ENCODE data around the gene LIMS2.

LIMS2 gene

DNA sequence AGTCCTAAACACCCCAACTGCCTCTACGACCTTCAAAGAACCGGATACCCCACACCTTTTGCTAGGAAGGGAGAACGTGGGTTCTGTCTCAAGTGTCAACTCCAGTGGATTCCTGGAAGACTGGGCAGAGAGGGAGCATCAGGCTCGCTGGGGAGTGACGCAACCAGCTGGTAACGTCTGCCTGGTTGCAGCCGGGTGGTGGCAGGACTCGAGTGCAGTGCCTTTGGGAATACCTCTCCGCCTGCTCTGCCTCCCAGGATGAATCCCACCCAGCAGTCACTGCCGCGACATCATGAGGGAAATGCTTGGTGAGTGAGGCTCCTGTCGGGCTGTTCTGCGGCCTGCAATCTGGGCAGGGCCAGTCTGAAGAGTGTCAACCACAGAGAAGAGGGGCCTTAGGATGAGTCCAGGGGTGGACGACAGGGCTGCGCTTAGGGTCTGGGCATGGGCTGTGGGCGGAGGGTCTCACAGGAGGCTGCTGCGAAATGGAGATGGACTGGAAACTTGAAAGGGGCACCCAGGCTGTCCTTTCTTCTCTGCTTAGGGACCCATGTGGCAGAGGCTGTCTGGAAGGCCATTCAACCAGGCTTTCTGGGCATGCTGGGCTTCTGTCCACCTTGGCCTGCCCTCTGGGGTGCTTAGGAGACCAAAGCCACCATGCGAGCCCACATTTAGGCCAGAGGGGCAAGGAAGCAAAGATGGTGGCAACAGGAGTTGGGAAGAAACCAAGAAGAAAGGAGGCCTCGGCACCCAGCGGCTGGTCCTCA, 16.5 kb downstream of the LIMS2 start:
- in situ Hi-C loops (cut with MboI; ENCODE audit: low sequenced_read_pairs) = no loop called here

- in situ Hi-C loops (cut with MboI; ENCODE audit: low sequenced_read_pairs) = no loop called here
Measured at GRCh38 chr2:127658146-127658545, 17.2 kb downstream of the LIMS2 start.

DNA sequence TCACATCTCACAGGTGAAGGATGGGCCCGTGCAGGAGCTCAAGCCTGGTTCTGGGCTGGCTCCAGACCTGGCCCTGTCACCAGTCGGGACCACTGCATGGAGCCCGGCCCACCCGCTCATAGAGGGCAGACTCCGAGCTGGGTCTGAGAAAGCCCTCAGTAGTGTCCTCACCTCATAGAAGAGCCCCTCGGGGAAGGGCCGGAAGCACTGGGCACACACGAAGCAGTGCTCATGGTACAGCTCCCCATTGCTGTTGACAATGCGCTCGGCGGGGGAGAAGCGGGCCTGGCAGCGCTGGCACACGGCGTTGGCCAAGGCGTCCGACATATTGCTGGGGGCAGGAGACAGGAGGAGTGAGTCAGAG, 18.1 kb downstream of the LIMS2 start:
- in situ Hi-C loops (cut with MboI; ENCODE audit: low sequenced_read_pairs) = no loop called here

- in situ Hi-C loops (cut with MboI; ENCODE audit: low sequenced_read_pairs) = no loop called here
Measured at GRCh38 chr2:127656569-127657231, 18.6 kb downstream of the LIMS2 start.

GRCh38 chr2:127655209-127656073, 19.9 kb downstream of the LIMS2 start:
- in situ Hi-C loops (cut with MboI; ENCODE audit: low sequenced_read_pairs) = no loop called here

DNA sequence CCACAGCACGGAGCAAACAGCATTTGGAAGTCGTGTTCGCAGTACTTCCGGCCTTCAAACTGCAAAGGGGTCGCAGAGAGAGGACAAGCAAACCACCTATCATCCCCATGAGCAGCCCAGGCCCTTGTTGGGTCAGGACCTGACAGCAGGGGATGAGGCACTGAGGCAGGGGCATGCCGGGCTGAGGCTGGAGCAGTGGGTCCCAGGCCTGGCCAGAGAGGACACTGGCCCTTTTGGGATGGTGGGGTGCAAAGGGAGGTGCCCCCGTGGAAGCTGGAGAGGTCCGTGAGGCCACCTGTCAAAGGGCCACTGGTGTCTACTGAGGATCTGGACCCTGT, 20.5 kb downstream of the LIMS2 start:
- in situ Hi-C loops (cut with MboI; ENCODE audit: low sequenced_read_pairs) = no loop called here

GRCh38 chr2:127654084-127654837, 21.1 kb downstream of the LIMS2 start:
- in situ Hi-C loops (cut with MboI; ENCODE audit: low sequenced_read_pairs) = no loop called here

DNA sequence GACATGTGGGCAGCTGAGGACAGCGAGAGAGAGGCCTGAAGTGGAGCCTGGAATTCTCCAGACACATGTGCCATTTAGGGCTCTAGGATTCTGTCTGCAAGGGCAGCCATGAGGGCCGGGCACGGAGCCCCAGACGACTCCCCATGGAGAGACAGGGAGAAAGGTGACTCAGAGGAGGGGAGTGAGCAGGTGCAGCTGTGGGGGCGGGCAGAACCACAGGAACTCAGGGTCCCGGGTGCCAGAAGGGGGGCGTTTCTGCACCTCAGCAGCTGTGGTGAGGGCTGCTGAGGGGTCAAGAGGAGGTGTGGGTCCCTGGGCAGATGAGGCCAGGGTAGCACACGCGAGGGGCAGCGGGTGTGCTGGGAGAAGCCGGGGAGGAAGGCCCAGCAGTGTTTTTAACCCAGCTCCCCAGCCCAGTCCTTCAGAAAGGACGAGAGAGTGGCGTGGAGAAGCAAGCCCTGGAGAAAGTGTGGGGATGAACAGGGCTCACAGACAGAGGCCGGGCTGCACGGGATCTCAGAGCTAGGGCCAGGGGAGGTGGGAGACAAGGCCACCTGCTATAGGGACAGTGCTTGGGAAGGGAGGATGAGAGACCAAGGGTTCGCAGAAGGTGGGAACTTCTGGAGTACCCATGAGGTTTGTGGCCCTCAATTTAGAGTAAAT, 21.8 kb downstream of the LIMS2 start:
- in situ Hi-C loops (cut with MboI; ENCODE audit: low sequenced_read_pairs) = no loop called here

DNA sequence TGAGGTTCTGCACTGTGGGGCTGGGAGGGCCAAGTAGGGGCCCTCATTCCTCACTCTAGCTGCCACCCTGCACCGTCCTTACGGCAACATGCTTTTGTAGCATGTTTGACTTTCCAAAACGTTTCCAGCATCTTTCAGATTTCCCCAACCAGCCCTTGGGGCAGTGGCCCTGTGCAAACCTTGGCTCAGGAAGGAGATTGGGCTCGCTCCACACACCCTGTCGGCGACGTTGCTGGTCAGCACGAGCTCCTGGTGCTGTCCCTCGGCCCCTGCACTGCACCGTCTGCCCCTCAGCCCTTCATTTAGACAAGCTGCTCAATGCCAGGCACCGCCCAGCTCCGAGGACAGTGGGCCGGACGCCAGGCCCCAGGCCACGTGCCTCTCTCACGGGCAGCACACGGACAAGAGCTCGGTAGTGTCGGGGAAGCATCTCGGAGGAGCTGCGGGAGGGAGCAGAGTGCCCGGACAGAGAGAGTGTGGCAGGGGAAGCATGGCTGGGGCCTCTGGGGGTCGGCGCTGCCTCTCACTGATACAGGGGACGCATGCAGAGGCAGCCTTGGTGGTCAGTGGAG, 22.5 kb downstream of the LIMS2 start:
- in situ Hi-C loops (cut with MboI; ENCODE audit: low sequenced_read_pairs) = no loop called here

DNA sequence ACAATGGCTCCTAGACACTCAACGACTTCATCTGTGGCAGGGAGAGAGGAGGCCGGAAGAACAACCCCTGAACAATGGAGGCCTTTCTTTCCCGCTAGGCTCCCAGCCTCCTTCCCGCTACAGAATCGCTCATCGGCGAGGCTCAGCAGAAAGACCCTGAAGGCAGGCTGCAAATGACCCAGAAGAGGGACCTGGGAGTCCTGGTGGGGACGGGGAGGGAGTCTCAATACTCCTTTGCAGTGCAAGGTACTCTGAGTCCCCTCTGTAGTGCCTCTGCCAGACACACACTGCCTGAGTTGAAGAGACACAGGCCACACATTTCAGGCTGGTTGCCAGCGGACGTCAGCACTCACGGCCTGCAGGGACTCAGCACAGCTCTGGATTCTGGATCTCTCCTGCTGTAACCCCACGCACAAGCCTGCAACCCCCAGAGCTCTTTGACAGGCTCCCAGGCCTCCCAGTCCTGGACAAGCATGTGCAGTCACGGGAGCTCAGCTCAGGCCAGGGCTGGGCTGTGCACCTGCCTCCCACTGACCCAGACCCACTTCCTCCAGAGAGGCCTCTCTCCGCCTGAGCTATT, 23.3 kb downstream of the LIMS2 start:
- in situ Hi-C loops (cut with MboI; ENCODE audit: low sequenced_read_pairs) = no loop called here

GRCh38 chr2:127651381-127651809, 23.9 kb downstream of the LIMS2 start:
- in situ Hi-C loops (cut with MboI; ENCODE audit: low sequenced_read_pairs) = no loop called here

DNA sequence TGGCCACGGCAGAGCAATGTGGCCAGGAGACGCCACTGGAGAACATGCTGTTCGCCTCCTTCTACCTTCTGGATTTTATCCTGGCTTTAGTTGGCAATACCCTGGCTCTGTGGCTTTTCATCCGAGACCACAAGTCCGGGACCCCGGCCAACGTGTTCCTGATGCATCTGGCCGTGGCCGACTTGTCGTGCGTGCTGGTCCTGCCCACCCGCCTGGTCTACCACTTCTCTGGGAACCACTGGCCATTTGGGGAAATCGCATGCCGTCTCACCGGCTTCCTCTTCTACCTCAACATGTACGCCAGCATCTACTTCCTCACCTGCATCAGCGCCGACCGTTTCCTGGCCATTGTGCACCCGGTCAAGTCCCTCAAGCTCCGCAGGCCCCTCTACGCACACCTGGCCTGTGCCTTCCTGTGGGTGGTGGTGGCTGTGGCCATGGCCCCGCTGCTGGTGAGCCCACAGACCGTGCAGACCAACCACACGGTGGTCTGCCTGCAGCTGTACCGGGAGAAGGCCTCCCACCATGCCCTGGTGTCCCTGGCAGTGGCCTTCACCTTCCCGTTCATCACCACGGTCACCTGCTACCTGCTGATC, 24.4 kb downstream of the LIMS2 start:
- in situ Hi-C loops (cut with MboI; ENCODE audit: low sequenced_read_pairs) = no loop called here

GRCh38 chr2:127650041-127650784, 25.1 kb downstream of the LIMS2 start:
- in situ Hi-C loops (cut with MboI; ENCODE audit: low sequenced_read_pairs) = no loop called here

- in situ Hi-C loops (cut with MboI; ENCODE audit: low sequenced_read_pairs) = no loop called here
Measured at GRCh38 chr2:127649684-127650040, 25.7 kb downstream of the LIMS2 start.

- in situ Hi-C loops (cut with MboI; ENCODE audit: low sequenced_read_pairs) = no loop called here
Measured at GRCh38 chr2:127649100-127649611, 26.2 kb downstream of the LIMS2 start.

GRCh38 chr2:127648321-127648720, 27.0 kb downstream of the LIMS2 start:
- in situ Hi-C loops (cut with MboI; ENCODE audit: low sequenced_read_pairs) = no loop called here

GRCh38 chr2:127647242-127648190, 27.8 kb downstream of the LIMS2 start:
- in situ Hi-C loops (cut with MboI; ENCODE audit: low sequenced_read_pairs) = no loop called here
